ENCODE results near the gene ELOVL3. TPM values are rescaled to one million over a fixed set of nuclear protein-coding genes. Genes with fewer than 3 reads are reported as not detected.
A peak's percentile ranks its signal among the peaks of the same experiment; 100 is the strongest.

Gene ELOVL3
- total RNA-seq, 6 experiments from 2014 or later, result not detected

DNA sequence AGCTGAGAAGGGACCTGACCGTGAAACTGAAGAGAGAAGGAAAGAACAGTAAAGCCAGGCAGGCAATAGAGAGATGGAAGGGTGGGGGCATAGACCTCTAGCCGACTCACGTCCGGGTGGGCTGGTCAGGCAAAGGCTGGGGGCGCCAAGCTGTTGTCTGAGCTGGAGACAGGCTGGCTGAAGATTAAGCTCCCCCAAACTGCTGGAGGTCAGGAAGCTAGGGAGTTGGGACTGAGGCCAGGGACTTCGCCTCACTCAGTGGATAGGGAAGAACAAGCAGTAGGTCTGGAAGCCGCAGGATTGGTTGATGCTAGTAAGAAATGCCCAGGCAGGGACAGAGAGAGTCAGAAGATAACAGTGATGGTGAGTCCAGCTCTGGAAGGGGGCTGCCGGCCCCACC lies 9.9 kb downstream of the ELOVL3 start:
- TF ChIP-seq, protein P1, sequence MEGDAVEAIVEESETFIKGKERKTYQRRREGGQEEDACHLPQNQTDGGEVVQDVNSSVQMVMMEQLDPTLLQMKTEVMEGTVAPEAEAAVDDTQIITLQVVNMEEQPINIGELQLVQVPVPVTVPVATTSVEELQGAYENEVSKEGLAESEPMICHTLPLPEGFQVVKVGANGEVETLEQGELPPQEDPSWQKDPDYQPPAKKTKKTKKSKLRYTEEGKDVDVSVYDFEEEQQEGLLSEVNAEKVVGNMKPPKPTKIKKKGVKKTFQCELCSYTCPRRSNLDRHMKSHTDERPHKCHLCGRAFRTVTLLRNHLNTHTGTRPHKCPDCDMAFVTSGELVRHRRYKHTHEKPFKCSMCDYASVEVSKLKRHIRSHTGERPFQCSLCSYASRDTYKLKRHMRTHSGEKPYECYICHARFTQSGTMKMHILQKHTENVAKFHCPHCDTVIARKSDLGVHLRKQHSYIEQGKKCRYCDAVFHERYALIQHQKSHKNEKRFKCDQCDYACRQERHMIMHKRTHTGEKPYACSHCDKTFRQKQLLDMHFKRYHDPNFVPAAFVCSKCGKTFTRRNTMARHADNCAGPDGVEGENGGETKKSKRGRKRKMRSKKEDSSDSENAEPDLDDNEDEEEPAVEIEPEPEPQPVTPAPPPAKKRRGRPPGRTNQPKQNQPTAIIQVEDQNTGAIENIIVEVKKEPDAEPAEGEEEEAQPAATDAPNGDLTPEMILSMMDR (IDR thresholded peaks at IDR 0.05), result no peak
- no peak for TF ChIP-seq POLR2A (IDR thresholded peaks at IDR 0.05)
- Histone ChIP-seq H3K36me3 (no peaks in the 10 kb centered on the region), H3K4me3 (no peak overlapping the region), H3K27me3 (no peaks in the 10 kb centered on the region), H3K9me3 (no peaks in the 10 kb centered on the region), H3K27ac (no peak overlapping the region), H3K4me1 (peaks cover 0 to 13% (median 5%) of the 10 kb centered on the region in 4 donors)
- ATAC-seq, result no peak
- WGBS (ENCODE audit: insufficient coverage, low coverage, low lambda C conversion rate, missing lambda C conversion rate), result 35% methylated on average over 7 of the region's 8 CpGs
- no peak for DNase-seq
- intact Hi-C loops (cut with DNase I), result loop anchor here in 1 of 2 donors (5.0 kb wide), 1 partner anchor 111 kb away; no protein-coding TSS in a partner anchor

DNA sequence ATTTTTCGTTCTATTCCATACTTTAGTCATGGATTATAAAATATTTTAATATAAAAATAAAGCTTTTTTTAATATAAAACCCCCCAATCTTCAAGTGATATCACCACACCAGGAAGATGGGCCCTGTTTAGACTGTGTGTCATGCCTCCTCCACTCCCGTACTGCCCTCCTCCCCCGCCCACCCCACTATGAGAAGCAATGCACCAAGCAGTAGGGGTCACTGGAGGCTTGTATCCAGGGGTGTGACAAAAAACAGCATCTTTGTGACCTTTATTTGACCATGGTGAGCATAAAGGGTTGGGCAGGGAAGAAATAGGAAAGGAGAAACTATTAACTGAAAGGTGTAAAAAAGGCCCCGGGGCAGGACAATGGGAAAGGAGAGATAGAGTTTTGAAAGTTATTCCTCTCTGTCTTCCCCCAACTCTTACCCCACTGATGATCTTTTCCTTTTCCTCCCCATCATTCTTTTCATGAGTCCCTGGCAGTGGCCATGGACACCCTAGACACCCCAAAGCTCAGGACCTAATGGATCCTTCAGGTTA lies 11.7 kb downstream of the ELOVL3 start:
- H3K4me1 ChIP-seq, result peaks cover 0 to 12% (median 0%) of the 10 kb centered on the region in 4 donors
- no peaks in the 10 kb centered on the region for H3K36me3 ChIP-seq
- ATAC-seq, result no peak
- WGBS (ENCODE audit: insufficient coverage, low coverage, low lambda C conversion rate, missing lambda C conversion rate), result 45% methylated on average over 4 of the region's 4 CpGs
- no peaks in the 10 kb centered on the region for H3K27me3 ChIP-seq
- no peak overlapping the region for H3K4me3 ChIP-seq
- intact Hi-C loops (cut with DNase I), result loop anchor here in 1 of 2 donors (5.0 kb wide), 1 partner anchor 110 kb away; no protein-coding TSS in a partner anchor
- DNase-seq, result no peak
- no peaks in the 10 kb centered on the region for H3K9me3 ChIP-seq
- no peak overlapping the region for H3K27ac ChIP-seq
- TF ChIP-seq, protein P1 (IDR thresholded peaks at IDR 0.05), result no peak
- TF ChIP-seq POLR2A (IDR thresholded peaks at IDR 0.05), result no peak

DNA sequence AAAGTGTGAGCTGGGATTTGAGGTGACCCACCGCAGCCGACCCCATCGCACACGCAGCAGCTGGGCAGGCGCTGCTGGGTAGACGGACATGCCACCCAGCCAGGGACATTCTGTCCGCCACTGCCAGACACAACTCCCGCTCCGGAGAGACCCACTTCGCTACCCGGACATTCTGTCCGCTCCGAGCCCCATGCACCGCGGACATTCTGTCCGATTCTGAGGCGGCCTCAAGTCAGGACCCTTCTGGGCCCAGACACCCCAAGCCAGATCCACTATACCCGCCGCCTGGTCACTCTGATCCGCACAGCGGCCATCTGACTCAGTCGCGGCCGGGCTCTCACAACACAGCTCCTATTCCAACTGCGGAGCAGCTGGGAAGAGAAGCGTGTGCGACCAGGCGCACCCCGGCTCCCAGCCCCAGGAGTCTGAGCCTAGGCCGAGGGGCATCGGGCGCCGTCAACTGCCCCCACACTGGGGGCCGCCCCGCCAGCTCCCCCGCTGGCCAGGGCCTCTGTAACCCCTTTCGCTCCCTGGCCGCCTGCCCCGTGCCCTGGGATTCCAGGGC lies 14.4 kb downstream of the ELOVL3 start:
- TF ChIP-seq POLR2A (IDR thresholded peaks at IDR 0.05), result no peak
- no peak for ATAC-seq
- no peaks in the 10 kb centered on the region for H3K36me3 ChIP-seq
- no peaks in the 10 kb centered on the region for H3K27me3 ChIP-seq
- no peak for DNase-seq
- no peaks in the 10 kb centered on the region for H3K9me3 ChIP-seq
- WGBS (ENCODE audit: insufficient coverage, low coverage, low lambda C conversion rate, missing lambda C conversion rate), result 39% methylated on average over 10 of the region's 39 CpGs
- peaks cover 0 to 15% (median 3%) of the 10 kb centered on the region in 4 donors for H3K4me1 ChIP-seq
- H3K4me3 ChIP-seq, result peak overlapping the region in 2 of 3 donors; percentile 53 to 59
- H3K27ac ChIP-seq, result no peak overlapping the region
- intact Hi-C loops (cut with DNase I), result no loop called here

DNA sequence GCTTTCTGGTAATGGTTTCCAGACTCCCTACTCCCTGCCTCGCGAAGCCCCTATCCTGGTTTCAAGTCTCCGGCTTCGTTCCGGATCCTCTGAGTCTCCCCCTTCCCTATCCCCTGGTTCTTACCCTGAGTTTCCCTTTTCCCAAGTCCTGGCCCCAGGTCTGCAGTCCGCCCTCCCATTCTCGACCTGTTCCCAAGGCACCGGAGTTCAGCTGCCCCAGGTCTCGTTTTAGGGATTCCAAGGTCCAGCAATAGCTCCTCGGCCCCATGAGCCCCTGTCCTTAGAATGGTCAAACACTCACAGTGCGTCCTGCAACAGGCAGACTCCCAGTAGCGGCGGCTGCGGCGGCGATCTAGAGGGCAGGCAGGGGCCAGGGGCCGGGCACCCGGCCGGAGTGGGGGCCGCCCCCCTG lies 14.9 kb downstream of the ELOVL3 start:
- WGBS (ENCODE audit: insufficient coverage, low coverage, low lambda C conversion rate, missing lambda C conversion rate), result 9% methylated on average over 10 of the region's 20 CpGs

More for the DNA sequence above, 14.9 kb downstream of the ELOVL3 start:
- no peak for ATAC-seq
- Histone ChIP-seq H3K4me1 (peaks cover 0 to 15% (median 3%) of the 10 kb centered on the region in 4 donors), H3K9me3 (no peaks in the 10 kb centered on the region), H3K36me3 (no peaks in the 10 kb centered on the region), H3K27me3 (no peaks in the 10 kb centered on the region), H3K4me3 (peak overlapping the region; percentile 51 to 59 (median 53)), H3K27ac (no peak overlapping the region)
- no peak for TF ChIP-seq POLR2A (IDR thresholded peaks at IDR 0.05)
- TF ChIP-seq, protein P1 (IDR thresholded peaks at IDR 0.05), result no peak
- intact Hi-C loops (cut with DNase I), result no loop called here
- DNase-seq, result no peak
